ENCODE measurements around the gene STK39. TPM values are rescaled to one million over a fixed set of nuclear protein-coding genes. Genes with fewer than 3 reads are reported as not detected.

STK39 gene
- total RNA-seq, 1 donor from 2014 or later = 14.3 TPM

- H3K36me3 Mint-ChIP-seq (ENCODE audit: low read depth, unreplicated experiment) = peaks cover 3% of the 10 kb centered on the region
- no peaks in the 10 kb centered on the region for H3K9me3 Mint-ChIP-seq (ENCODE audit: unreplicated experiment)
- DNase-seq (ENCODE audit: low spot score) = no peak
- no peak for TF ChIP-seq CTCF (IDR thresholded peaks at IDR 0.05; ENCODE audit: unreplicated experiment)
- no peaks in the 10 kb centered on the region for H3K27me3 Mint-ChIP-seq (ENCODE audit: unreplicated experiment)
- no peak overlapping the region for H3K4me3 Mint-ChIP-seq (ENCODE audit: unreplicated experiment)
- no peaks in the 10 kb centered on the region for H3K4me1 Mint-ChIP-seq (ENCODE audit: unreplicated experiment)
- H3K27ac Mint-ChIP-seq (ENCODE audit: unreplicated experiment) = no peak overlapping the region
Measured at GRCh38 chr2:168149150-168149974, 98.0 kb downstream of the STK39 start.

- Mint-ChIP-seq H3K9me3 (ENCODE audit: unreplicated experiment) (no peaks in the 10 kb centered on the region), H3K4me3 (ENCODE audit: unreplicated experiment) (no peak overlapping the region), H3K4me1 (ENCODE audit: unreplicated experiment) (no peaks in the 10 kb centered on the region), H3K27me3 (ENCODE audit: unreplicated experiment) (no peaks in the 10 kb centered on the region), H3K27ac (ENCODE audit: unreplicated experiment) (no peak overlapping the region), H3K36me3 (ENCODE audit: low read depth, unreplicated experiment) (peaks cover 3% of the 10 kb centered on the region)
- TF ChIP-seq CTCF (IDR thresholded peaks at IDR 0.05; ENCODE audit: unreplicated experiment) = no peak
- DNase-seq (ENCODE audit: low spot score) = no peak
Measured at GRCh38 chr2:168147830-168148794, 99.3 kb downstream of the STK39 start.

- Mint-ChIP-seq H3K4me3 (ENCODE audit: unreplicated experiment) (no peak overlapping the region), H3K36me3 (ENCODE audit: low read depth, unreplicated experiment) (peaks cover 3% of the 10 kb centered on the region), H3K27ac (ENCODE audit: unreplicated experiment) (no peak overlapping the region), H3K9me3 (ENCODE audit: unreplicated experiment) (no peaks in the 10 kb centered on the region), H3K4me1 (ENCODE audit: unreplicated experiment) (no peaks in the 10 kb centered on the region), H3K27me3 (ENCODE audit: unreplicated experiment) (no peaks in the 10 kb centered on the region)
- DNase-seq (ENCODE audit: low spot score) = no peak
- TF ChIP-seq CTCF (IDR thresholded peaks at IDR 0.05; ENCODE audit: unreplicated experiment) = no peak
Measured at GRCh38 chr2:168146892-168147810, 100.2 kb downstream of the STK39 start.

GRCh38 chr2:168145426-168146310 lies 101.7 kb downstream of the STK39 start:
- Mint-ChIP-seq H3K4me3 (ENCODE audit: unreplicated experiment) (no peak overlapping the region), H3K27me3 (ENCODE audit: unreplicated experiment) (no peaks in the 10 kb centered on the region), H3K27ac (ENCODE audit: unreplicated experiment) (no peak overlapping the region), H3K36me3 (ENCODE audit: low read depth, unreplicated experiment) (no peaks in the 10 kb centered on the region), H3K4me1 (ENCODE audit: unreplicated experiment) (no peaks in the 10 kb centered on the region), H3K9me3 (ENCODE audit: unreplicated experiment) (no peaks in the 10 kb centered on the region)
- TF ChIP-seq CTCF (IDR thresholded peaks at IDR 0.05; ENCODE audit: unreplicated experiment) = no peak
- DNase-seq (ENCODE audit: low spot score) = no peak
